ENCODE results near the gene OR52K2.

GRCh38 chr11:4491878-4492606 is 42.9 kb downstream of the OR52K2 start:
- TF ChIP-seq ZNF8 (CRISPR knock-in tag; IDR thresholded peaks at IDR 0.05) (no peak), CREB5 (CRISPR knock-in tag; IDR thresholded peaks at IDR 0.05; ENCODE audit: low read depth) (no peak), RARB (CRISPR knock-in tag; IDR thresholded peaks at IDR 0.05) (no peak), ZFP30 (CRISPR knock-in tag; IDR thresholded peaks at IDR 0.05) (no peak), ZNF565 (CRISPR knock-in tag; conservative IDR thresholded peaks at IDR 0.05; ENCODE audit: low read depth) (no peak), GLIS3 (CRISPR knock-in tag; IDR thresholded peaks at IDR 0.05) (no peak), ZNF70 (CRISPR knock-in tag; IDR thresholded peaks at IDR 0.05) (no peak), ARNTL (CRISPR knock-in tag; IDR thresholded peaks at IDR 0.05; ENCODE audit: borderline replicate concordance, low read depth) (no peak), PPARA (CRISPR knock-in tag; IDR thresholded peaks at IDR 0.05; ENCODE audit: borderline replicate concordance) (no peak), OSR1 (CRISPR knock-in tag; IDR thresholded peaks at IDR 0.05) (no peak), ZFP3 (CRISPR knock-in tag; IDR thresholded peaks at IDR 0.05) (no peak), TCF4 (CRISPR knock-in tag; IDR thresholded peaks at IDR 0.05; ENCODE audit: borderline replicate concordance) (no peak), TOX (CRISPR knock-in tag; IDR thresholded peaks at IDR 0.05; ENCODE audit: borderline replicate concordance) (no peak)
- TF ChIP-seq, protein P1, sequence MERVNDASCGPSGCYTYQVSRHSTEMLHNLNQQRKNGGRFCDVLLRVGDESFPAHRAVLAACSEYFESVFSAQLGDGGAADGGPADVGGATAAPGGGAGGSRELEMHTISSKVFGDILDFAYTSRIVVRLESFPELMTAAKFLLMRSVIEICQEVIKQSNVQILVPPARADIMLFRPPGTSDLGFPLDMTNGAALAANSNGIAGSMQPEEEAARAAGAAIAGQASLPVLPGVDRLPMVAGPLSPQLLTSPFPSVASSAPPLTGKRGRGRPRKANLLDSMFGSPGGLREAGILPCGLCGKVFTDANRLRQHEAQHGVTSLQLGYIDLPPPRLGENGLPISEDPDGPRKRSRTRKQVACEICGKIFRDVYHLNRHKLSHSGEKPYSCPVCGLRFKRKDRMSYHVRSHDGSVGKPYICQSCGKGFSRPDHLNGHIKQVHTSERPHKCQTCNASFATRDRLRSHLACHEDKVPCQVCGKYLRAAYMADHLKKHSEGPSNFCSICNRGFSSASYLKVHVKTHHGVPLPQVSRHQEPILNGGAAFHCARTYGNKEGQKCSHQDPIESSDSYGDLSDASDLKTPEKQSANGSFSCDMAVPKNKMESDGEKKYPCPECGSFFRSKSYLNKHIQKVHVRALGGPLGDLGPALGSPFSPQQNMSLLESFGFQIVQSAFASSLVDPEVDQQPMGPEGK (CRISPR knock-in tag; IDR thresholded peaks at IDR 0.05; ENCODE audit: borderline replicate concordance), result no peak

All from SK-N-SH treated with all-trans-retinoic acid at 6 μM for 48 hours (cell line).